Nephron progenitor cell (in vitro differentiated cells): ENCODE data around the gene TNS1.

Source experiments
- DNase-seq: peaks from one replicate; pipeline ENCODE4 v3.0.0; 2021
- H3K27ac Mint-ChIP-seq: 2 replicates; pipeline ENCODE4 v1.8.0; 2021; ENCODE audit warnings: mild to moderate bottlenecking, moderate library complexity, mixed read lengths
- H3K27me3 Mint-ChIP-seq: 2 replicates; pipeline ENCODE4 v1.8.0; 2021; ENCODE audit warnings: mild to moderate bottlenecking, low read depth, mixed read lengths; ENCODE audit not compliant: poor library complexity
- H3K36me3 Mint-ChIP-seq: 2 replicates; pipeline ENCODE4 v1.8.0; 2021; ENCODE audit warnings: low read depth, mixed read lengths
- H3K4me1 Mint-ChIP-seq: 2 replicates; pipeline ENCODE4 v1.8.0; 2021; ENCODE audit warnings: mixed read lengths
- H3K4me3 Mint-ChIP-seq: 2 replicates; pipeline ENCODE4 v1.8.0; 2021; ENCODE audit warnings: mild to moderate bottlenecking, moderate library complexity, mixed read lengths
- H3K9me3 Mint-ChIP-seq: 2 replicates; pipeline ENCODE4 v1.8.0; 2021; ENCODE audit warnings: mild to moderate bottlenecking, moderate library complexity, mixed read lengths
- CTCF ChIP-seq: fragments of 200-600 bp; sonication (generic); IDR thresholded peaks from 2 replicates; pipeline ENCODE4 v1.5.0; 2021; ENCODE audit warnings: antibody characterized with exemption

Gene TNS1

GRCh38 chr2:217913436-217913835 is 89.4 kb downstream of the TNS1 start:
- Mint-ChIP-seq H3K4me3 (no peak overlapping the region), H3K9me3 (no peaks in the 10 kb centered on the region), H3K4me1 (peaks cover 75% of the 10 kb centered on the region), H3K27me3 (peaks cover 54% of the 10 kb centered on the region), H3K36me3 (no peaks in the 10 kb centered on the region), H3K27ac (no peak overlapping the region)
- TF ChIP-seq CTCF, result no peak
- DNase-seq, result no peak

- peaks cover 54% of the 10 kb centered on the region for H3K27me3 Mint-ChIP-seq
- no peak for DNase-seq
Observed at GRCh38 chr2:217912098-217913024, 90.4 kb downstream of the TNS1 start.

GRCh38 chr2:217911283-217912097 is 91.3 kb downstream of the TNS1 start:
- no peak for DNase-seq
- no peak overlapping the region for H3K4me3 Mint-ChIP-seq
- no peaks in the 10 kb centered on the region for H3K9me3 Mint-ChIP-seq
- no peak overlapping the region for H3K27ac Mint-ChIP-seq
- TF ChIP-seq CTCF, result no peak
- peaks cover 52% of the 10 kb centered on the region for H3K27me3 Mint-ChIP-seq
- no peaks in the 10 kb centered on the region for H3K36me3 Mint-ChIP-seq
- peaks cover 59% of the 10 kb centered on the region for H3K4me1 Mint-ChIP-seq

More at GRCh38 chr2:217912098-217913024, 90.4 kb downstream of the TNS1 start:
- Mint-ChIP-seq H3K36me3 (no peaks in the 10 kb centered on the region), H3K9me3 (no peaks in the 10 kb centered on the region), H3K4me1 (peaks cover 64% of the 10 kb centered on the region), H3K27ac (no peak overlapping the region), H3K4me3 (no peak overlapping the region)
- TF ChIP-seq CTCF, result no peak

- no peak for DNase-seq
- Mint-ChIP-seq H3K27ac (no peak overlapping the region), H3K27me3 (peaks cover 46% of the 10 kb centered on the region), H3K4me1 (peaks cover 54% of the 10 kb centered on the region), H3K4me3 (no peak overlapping the region), H3K36me3 (no peaks in the 10 kb centered on the region), H3K9me3 (no peaks in the 10 kb centered on the region)
- TF ChIP-seq CTCF, result no peak
Observed at GRCh38 chr2:217910875-217911212, 92.0 kb downstream of the TNS1 start.

- peaks cover 37% of the 10 kb centered on the region for H3K27me3 Mint-ChIP-seq
- DNase-seq, result no peak
- H3K36me3 Mint-ChIP-seq, result no peaks in the 10 kb centered on the region
- no peak overlapping the region for H3K4me3 Mint-ChIP-seq
- no peaks in the 10 kb centered on the region for H3K9me3 Mint-ChIP-seq
- no peak overlapping the region for H3K27ac Mint-ChIP-seq
- no peak for TF ChIP-seq CTCF
- peaks cover 56% of the 10 kb centered on the region for H3K4me1 Mint-ChIP-seq
Observed at GRCh38 chr2:217909156-217909820, 93.5 kb downstream of the TNS1 start.
